Measurements from ENCODE around the gene MPO.

DNA sequence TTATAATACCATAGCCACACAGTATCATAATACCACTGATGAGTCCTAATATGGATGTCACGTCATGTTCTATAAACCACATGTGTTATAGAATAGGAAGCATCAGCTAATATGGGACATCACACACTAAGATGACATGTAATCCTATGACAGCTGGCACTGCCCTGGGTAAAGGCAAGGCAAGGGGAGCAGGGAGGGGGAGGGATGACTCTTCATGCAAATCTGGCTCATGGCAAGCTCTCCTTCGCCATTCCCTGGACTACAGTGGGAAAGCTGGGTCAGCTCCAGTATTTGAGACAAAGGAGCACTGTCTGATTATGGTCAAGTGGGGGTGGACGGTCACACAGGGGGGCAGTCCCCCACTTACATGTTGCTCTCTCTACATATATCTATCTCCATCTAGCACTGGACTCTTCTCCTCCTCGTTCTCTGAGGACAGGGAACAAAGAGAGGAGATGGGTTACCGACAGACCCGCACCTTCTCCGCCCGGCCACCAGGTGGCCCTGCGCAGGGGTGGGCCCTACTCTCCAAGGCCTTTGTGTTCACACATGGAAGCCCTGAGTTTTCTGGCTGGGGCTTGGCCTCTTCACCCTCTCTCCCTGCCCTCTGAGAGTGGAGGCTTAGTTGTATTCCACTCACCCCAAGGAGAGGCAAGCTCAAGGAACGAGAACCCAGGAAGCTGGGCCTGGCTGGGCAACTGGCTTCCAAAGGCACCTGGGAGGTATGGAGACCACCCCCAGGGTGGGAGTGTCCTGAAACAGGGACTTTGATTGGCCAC, 23.4 kb upstream of the MPO start:
- TF ChIP-seq POLR2A (IDR thresholded peaks at IDR 0.05) = no peak
- TF ChIP-seq, protein P1, sequence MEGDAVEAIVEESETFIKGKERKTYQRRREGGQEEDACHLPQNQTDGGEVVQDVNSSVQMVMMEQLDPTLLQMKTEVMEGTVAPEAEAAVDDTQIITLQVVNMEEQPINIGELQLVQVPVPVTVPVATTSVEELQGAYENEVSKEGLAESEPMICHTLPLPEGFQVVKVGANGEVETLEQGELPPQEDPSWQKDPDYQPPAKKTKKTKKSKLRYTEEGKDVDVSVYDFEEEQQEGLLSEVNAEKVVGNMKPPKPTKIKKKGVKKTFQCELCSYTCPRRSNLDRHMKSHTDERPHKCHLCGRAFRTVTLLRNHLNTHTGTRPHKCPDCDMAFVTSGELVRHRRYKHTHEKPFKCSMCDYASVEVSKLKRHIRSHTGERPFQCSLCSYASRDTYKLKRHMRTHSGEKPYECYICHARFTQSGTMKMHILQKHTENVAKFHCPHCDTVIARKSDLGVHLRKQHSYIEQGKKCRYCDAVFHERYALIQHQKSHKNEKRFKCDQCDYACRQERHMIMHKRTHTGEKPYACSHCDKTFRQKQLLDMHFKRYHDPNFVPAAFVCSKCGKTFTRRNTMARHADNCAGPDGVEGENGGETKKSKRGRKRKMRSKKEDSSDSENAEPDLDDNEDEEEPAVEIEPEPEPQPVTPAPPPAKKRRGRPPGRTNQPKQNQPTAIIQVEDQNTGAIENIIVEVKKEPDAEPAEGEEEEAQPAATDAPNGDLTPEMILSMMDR (IDR thresholded peaks at IDR 0.05 in 4 of 5, conservative IDR thresholded peaks at IDR 0.05 in 1 of 5) = peak in 4 of 5 experiments; percentile 44 to 61 (median 51)
